Measurements from ENCODE around the gene VIPR2.
"Not testable (repeated sequence)": the region's sequence is repeated elsewhere in the genome, so short reads cannot be mapped to it uniquely, and the experiment has no call there.

The VIPR2 gene

GRCh38 chr7:159007364-159007995 is 137.2 kb downstream of the VIPR2 start:
- H3K27ac ChIP-seq: no peak overlapping the region
- no peak for DNase-seq (ENCODE audit: low spot score)
- ChIA-PET POLR2A (ENCODE audit: low non-redundant PET) (no interaction called here), CTCF (no interaction called here)
- TF ChIP-seq, protein P1, sequence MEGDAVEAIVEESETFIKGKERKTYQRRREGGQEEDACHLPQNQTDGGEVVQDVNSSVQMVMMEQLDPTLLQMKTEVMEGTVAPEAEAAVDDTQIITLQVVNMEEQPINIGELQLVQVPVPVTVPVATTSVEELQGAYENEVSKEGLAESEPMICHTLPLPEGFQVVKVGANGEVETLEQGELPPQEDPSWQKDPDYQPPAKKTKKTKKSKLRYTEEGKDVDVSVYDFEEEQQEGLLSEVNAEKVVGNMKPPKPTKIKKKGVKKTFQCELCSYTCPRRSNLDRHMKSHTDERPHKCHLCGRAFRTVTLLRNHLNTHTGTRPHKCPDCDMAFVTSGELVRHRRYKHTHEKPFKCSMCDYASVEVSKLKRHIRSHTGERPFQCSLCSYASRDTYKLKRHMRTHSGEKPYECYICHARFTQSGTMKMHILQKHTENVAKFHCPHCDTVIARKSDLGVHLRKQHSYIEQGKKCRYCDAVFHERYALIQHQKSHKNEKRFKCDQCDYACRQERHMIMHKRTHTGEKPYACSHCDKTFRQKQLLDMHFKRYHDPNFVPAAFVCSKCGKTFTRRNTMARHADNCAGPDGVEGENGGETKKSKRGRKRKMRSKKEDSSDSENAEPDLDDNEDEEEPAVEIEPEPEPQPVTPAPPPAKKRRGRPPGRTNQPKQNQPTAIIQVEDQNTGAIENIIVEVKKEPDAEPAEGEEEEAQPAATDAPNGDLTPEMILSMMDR (conservative IDR thresholded peaks at IDR 0.05; ENCODE audit: low read depth): no peak

DNA sequence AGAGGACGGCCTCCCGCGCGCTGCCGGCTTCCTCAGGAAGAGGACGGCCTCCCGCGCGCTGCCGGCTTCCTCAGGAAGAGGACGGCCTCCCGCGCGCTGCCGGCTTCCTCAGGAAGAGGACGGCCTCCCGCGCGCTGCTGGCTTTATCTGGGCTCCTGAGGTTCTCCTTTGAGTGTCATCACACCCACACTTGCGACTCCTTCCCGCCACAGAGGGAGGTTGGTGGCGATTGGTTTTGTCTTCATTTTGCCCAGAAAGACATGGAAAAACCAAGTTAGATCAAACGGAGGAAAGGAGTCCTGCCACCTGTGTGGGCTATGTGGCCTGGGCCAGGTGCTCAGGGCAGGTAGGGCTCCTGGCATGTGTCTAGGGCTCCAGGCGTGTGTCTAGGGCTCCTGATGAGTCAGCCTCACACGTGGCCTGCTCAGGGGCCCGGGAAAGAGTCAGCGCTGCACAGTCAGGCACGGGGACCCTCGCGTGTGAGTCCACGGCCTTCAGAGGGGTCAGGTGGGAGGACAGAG is 138.0 kb downstream of the VIPR2 start:
- no peak overlapping the region for H3K27ac ChIP-seq
- CTCF ChIA-PET: no interaction called here
- TF ChIP-seq, protein P1 (conservative IDR thresholded peaks at IDR 0.05; ENCODE audit: low read depth): no peak

DNA sequence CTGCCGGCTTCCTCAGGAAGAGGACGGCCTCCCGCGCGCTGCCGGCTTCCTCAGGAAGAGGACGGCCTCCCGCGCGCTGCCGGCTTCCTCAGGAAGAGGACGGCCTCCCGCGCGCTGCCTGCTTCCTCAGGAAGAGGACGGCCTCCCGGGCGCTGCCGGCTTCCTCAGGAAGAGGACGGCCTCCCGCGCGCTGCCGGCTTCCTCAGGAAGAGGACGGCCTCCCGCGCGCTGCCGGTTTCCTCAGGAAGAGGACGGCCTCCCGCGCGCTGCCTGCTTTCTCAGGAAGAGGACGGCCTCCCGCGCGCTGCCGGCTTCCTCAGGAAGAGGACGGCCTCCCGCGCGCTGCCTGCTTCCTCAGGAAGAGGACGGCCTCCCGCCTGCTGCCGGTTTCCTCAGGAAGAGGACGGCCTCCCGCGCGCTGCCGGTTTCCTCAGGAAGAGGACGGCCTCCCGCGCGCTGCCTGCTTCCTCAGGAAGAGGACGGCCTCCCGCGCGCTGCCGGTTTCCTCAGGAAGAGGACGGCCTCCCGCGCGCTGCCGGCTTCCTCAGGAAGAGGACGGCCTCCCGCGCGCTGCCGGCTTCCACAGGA is 138.6 kb downstream of the VIPR2 start:
- CTCF ChIA-PET; POLR2A ChIA-PET (ENCODE audit: low non-redundant PET); H3K27ac ChIP-seq; DNase-seq (ENCODE audit: low spot score): not testable (repeated sequence)

More for the DNA sequence above, 138.0 kb downstream of the VIPR2 start:
- POLR2A ChIA-PET (ENCODE audit: low non-redundant PET): no interaction called here
- no peak for DNase-seq (ENCODE audit: low spot score)

DNA sequence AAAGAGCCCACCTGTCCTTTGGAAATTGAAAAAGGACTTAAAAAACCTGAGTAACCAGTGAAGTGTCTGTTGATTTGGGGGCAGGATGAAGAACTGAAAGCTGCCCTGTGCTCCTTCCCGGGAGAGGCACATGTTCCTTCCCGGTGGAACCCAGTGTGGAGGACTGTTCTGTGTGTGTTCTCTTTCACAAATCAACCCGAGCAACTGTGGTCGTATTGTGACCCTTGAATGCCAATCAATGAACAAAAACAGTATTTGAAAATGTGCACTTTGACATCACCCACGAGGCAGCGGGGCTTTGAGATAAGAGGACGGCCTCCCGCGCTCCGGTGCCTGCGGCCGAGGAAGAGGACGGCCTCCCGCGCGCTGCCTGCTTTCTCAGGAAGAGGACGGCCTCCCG is 139.0 kb downstream of the VIPR2 start:
- POLR2A ChIA-PET (ENCODE audit: low non-redundant PET): no interaction called here
- no peak overlapping the region for H3K27ac ChIP-seq
- TF ChIP-seq, protein P1 (conservative IDR thresholded peaks at IDR 0.05; ENCODE audit: low read depth): no peak
- CTCF ChIA-PET: no interaction called here
- DNase-seq (ENCODE audit: low spot score): no peak

GRCh38 chr7:159004411-159004810 is 140.3 kb downstream of the VIPR2 start:
- DNase-seq (ENCODE audit: low spot score): no peak
- ChIA-PET POLR2A (ENCODE audit: low non-redundant PET) (no interaction called here), CTCF (interaction anchor here (0.6 kb wide), 1 partner anchor 84 kb away, joined by 3 read pairs; no protein-coding TSS in a partner anchor)
- TF ChIP-seq, protein P1 (conservative IDR thresholded peaks at IDR 0.05; ENCODE audit: low read depth): no peak
- H3K27ac ChIP-seq: no peak overlapping the region

- POLR2A ChIA-PET (ENCODE audit: low non-redundant PET): no interaction called here
Observed at GRCh38 chr7:159001811-159002210, 142.9 kb downstream of the VIPR2 start.

More at GRCh38 chr7:159001811-159002210, 142.9 kb downstream of the VIPR2 start:
- CTCF ChIA-PET: interaction anchor here (0.7 kb wide), 1 partner anchor 25 kb away, joined by 5 read pairs; no protein-coding TSS in a partner anchor
- H3K27ac ChIP-seq: no peak overlapping the region
- TF ChIP-seq, protein P1 (conservative IDR thresholded peaks at IDR 0.05; ENCODE audit: low read depth): no peak
- DNase-seq (ENCODE audit: low spot score): no peak
